GM19328 (cell line): ENCODE measurements around the gene KTN1.

Source experiments
- ATAC-seq: cut with Tn5 transposase; IDR thresholded peaks from one replicate; pipeline ENCODE4 v1.9.1; 2021; ENCODE audit warnings: mild to moderate bottlenecking, moderate library complexity; ENCODE audit not compliant: unreplicated experiment

KTN1 gene

DNA sequence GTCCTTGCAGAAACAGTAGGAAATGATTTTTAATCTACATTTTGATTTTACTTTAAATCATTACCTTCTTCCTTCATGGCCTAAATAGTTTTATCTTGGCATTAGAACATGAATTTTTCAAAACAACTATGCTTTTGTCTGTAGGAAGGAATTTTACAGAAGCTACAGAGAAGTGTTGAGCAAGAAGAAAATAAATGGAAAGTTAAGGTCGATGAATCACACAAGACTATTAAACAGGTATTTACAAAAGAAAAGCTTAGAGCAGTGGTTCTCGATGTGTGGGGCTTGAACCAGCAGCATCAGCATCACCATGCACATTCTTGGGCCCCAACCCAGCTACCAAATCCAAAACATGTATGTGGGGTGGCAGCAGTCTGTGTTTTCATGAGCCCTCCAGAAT, 91.6 kb downstream of the KTN1 start:
- ATAC-seq, result no peak

DNA sequence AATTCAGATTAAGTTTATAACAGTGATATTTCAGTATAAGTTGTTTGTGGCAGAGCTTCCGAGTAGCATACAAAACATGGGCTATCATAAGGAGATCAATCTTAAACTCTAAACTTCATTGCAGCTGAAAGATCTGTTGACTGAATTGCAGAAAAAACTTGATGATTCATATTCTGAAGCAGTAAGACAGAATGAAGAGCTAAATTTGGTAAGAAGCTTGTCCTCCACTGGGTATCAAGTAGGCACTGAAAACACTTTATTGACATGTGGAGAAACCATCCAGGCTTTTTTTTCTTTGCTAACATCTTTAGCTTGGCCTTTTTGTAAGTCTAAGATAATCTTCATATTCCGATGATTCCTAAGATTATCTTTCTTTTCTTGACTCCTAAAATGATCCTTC, 93.0 kb downstream of the KTN1 start:
- no peak for ATAC-seq

DNA sequence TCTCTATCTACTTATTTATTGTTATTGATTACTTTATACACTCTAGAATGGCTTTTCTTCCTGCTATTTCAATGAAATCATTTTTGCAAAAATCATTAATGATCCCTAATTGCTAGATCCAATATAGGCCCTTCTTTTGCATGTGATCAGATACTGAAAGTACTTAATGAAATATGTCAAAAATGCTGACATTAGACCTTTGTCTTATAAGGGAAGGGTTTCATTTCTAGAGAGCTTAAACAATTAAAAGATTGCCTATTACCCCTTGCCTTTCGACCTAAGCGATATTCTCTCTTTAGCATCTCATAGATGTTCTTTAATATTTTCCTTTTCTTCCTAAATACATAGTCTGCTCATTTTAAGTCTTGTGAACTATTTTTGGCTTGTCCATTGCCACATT, 101.1 kb downstream of the KTN1 start:
- ATAC-seq, result no peak

DNA sequence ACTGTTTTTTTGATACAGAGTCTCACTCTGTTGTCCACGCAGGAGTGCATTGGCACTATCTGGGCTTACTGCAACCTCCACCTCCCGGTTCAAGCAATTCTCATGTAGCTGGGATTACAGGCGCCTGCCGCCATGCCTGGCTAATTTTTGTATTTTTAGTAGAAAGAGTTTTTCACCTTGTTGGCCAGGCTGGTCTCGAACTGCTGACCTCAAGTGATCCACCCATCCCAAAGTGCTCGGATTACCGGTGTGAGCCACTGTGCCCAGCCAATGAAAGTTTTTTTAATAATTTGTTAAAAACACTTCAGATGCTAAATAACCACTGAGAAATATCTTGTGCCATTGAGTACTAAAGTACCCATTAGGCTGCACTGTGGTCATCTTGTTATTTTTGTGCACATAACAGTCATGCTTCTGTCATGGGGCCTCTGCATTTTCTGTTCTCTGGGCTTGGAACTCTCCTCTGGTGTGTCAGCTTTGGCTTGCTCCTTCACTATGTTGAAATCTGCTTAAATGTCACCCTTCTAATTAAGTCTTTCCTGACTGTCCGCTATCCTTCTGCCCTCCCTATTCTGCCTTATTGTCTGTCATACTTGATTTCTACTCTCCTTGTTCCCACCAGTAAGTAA, 105.1 kb downstream of the KTN1 start:
- no peak for ATAC-seq

DNA sequence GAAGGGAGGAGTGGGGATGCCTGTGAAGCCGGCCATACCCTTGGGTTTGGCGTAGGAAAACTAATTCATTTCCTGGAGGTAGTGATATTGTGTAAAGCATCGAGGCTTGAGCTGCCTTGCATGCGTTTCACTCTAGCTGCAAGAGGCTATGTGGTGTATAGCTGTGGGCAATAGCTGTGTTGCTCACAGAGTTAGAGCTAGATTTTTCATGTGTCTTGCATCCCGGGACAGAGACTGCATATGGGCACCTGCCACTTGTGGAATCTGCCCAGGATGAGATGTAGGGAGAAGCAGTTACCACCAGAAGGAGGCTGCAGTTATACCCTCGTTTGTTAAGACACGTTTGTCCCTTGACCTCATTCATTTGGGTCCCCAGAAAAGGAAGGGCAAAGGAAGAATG, 106.7 kb downstream of the KTN1 start:
- no peak for ATAC-seq

DNA sequence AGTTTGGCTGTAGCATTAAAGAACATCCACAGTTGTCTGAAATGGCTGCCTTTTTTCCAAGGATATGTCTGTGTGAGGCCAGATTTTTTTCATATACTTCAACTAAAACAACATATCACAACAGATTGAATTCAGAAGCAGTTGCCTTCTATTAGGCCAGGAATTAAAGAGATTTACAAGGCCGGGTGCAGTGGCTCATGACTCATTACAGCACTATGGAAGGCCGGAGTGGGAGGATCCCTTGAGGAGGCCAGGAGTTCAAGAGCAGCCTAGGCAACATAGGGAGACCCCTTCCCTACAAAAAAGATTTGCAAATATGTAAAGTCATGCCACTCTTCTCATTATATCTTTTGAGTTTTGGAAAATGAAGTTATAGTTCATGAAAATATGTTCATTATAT, 108.6 kb downstream of the KTN1 start:
- no peak for ATAC-seq

DNA sequence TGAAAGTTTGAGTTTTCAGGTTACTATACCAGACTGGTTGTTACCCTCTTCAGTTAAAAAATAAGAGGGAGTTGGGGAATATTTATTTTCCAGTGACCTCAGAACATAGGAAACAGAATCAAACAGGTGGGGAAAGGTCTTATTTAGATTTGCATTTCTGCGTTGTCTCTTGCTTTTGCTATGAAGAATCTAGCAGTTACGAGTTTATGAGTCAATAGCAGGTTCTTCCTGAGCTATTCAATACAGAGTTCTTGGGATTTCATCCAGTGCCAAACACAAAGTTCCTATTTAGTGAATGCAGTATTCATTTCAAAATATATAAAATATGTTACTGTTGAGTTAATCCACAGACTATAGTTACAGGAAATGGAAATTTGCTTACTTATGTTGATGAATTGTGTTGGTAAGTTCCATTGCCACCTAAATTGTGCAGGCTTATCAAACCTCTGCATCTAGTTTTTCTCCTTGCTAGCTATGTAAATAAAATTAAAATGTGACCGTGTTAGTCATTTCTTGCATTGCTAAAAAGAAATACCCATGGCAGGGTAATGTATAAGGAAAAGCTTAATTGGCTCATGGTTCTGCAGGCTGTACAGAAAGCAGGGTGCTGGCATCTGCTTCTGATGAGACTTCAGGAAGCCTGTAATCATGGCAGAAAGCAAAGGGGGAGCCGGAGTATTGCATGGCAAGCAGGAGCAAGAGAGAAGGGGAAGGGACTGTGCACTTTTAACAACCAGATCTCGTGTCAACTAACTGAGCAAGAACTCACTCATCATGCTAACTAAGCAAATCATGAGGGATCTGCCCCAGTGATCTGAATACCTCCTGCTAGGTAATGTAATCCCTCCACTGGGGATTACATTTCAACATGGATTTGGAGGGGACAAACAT, 110.2 kb downstream of the KTN1 start:
- ATAC-seq, result no peak

DNA sequence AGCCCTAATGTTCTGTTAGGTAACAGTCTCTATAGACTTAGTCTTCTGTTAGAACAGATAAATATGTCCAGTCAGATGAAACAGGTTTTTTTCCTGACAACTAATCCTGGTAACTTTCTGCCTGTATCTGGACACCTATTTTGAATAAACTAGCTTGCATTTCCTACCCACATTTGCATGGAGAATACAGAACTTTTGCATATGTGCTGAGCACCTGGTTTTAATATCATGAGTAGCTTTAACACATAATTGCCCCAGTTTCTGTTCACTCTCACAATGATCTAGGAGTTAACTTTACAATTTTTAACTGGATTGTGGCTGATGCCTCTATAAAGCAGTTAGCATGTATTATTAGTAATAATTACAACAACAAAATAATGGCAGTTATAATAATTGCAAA, 111.7 kb downstream of the KTN1 start:
- no peak for ATAC-seq

DNA sequence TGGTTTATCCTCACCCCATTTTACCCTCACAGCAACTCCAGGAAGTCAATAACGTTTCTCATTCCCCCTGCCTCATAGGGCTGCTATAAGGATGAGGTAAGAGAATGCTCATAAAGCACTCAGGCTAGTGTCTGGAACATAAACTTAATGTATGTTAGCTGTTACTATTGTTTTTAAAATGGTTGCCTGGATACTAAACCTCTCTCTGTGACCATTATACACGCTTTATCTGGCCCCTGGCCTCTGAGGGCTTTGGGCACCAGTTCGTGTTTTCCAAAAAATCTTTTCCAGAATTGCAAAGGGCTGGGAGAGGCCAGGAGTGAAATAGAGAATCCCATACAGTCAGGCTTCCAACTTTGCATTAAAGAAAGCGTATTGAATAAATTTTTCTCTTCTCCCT, 113.9 kb downstream of the KTN1 start:
- ATAC-seq, result no peak

DNA sequence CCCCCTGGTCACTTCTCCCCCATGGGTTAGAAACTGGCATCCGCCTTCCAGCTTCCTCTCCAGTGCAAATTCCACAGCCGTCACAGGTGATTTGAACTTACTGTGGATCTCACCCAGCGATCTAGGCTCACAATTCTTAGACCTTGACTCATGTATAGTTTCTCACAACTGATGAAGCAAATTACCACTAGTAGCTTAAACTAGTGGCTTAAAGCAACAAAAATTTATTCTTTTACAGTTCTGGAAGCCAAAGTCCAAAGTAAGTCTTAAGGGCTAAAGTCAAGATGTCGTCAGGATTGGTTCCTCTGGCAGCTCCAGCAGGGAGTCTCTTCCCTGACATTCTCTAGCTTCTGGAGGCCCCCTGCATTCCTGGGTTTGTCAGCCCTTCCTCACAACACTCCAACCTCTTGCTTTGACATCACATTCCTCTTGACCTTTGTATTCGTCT, 117.4 kb downstream of the KTN1 start:
- ATAC-seq, result no peak

DNA sequence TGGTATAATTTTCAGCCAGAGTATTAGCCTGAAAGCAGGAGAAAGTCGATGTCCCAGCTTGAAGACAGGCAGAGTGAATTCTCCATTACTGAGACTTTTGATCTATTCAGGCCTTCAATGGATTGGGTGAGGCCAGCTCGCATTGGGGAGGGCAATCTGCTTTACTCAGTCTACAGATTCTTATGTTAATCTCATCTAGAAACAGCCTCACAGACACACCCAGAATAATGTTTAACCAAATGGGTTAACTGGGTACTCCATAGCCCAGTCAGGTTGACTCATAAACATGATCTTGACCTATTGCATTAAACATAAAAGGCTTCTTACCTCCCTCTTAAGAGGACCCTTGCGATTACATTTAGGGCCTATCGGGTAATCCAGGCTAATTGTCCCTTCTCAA, 118.0 kb downstream of the KTN1 start:
- no peak for ATAC-seq

DNA sequence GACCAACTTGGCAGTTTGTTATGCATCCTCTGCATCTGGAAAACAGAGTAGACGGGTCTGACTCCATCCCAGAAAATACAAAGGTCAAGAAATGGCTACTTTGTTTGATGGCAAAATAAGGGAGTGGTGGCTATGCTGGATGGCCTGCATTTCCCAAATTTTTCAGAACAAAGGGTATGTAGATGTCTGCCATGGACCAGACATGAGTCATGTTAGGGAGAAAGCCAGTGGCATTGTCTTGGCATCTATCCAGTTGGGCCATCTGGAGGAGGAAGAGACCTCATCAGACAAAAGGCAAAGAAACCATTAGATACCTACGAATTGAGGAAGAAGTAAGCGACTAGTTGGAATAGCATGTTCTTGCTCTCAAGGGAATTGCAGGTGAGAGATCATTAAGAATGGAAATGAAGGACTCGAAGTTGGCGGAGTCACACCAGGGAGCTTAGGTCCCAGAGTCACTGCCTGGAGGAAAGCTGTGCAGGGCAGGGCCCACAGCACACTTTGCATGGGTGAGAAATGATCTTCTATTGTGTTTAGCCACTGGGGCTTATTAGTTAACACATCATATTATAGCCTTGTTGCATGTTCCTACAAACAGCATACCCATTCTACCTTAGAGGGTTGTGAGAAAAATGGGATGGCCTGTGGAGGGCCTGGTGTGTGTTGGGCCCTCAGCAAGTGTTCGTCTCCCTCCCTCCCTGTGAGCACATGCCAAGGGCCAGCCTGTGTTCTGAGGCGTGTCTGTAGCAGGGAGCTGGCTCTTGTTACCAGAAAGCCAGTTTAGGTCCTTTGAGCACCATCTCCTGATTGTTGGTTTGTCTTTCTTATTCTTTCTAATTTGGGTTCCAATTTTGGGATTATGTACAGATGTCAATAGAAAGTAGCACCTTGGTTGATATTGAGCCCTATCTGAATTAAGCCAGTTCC, 119.4 kb downstream of the KTN1 start:
- no peak for ATAC-seq

DNA sequence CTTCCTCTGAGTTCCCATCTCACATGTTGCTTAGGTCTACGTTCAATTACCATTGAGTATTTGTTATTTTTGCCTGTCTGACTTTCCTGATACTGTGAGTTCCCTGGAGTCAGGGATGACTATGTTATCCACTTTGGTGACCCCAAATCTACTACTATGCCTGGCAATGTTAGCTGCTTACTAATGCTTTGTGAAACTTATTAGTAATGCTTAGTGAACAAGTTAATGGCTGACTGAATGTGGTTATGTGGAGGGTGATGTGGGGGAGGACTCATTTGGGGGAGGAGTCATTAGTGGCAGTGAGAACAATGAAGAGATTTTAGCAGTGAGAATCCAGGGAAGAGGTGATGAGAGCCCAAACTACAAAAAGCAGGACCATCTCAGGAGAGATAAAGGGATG, 121.6 kb downstream of the KTN1 start:
- peak; percentile 84 for ATAC-seq

DNA sequence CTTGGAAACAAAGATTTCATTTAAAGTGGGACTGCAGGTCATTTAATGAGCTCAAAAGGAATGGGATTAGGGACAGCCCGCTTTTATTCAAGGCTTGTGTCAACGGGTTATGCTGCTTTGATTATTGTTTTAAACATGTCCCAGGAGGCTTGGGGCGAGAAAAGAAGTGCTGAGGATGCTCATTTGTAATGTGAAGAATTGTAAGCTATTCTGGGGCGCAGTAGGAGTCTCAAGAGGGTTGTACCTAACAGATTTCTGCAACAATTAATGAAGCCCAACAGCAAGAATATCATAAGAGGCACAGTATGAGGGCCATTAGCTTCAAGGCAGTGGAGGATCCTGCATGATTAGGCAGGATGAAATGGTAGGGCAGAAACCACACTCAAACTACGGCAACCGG, 122.5 kb downstream of the KTN1 start:
- ATAC-seq, result no peak

DNA sequence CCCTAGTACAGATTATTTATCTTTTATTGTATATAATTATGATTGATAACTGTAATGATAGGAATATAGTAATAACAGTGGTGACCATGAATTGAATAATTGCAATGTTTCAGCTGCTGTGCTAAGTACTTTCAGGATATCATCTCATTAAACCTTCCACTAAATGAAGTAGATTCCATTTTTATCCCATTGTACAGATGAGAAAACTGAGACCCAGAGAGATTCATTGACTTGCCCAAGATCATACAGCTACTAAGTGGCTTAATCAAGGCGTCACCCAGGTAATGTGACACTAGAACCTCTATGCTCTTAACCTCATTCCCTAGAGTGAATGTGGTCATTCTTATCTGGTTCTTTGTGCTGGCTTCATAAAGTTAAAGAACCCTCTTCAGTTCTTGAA, 124.6 kb downstream of the KTN1 start:
- ATAC-seq, result no peak

DNA sequence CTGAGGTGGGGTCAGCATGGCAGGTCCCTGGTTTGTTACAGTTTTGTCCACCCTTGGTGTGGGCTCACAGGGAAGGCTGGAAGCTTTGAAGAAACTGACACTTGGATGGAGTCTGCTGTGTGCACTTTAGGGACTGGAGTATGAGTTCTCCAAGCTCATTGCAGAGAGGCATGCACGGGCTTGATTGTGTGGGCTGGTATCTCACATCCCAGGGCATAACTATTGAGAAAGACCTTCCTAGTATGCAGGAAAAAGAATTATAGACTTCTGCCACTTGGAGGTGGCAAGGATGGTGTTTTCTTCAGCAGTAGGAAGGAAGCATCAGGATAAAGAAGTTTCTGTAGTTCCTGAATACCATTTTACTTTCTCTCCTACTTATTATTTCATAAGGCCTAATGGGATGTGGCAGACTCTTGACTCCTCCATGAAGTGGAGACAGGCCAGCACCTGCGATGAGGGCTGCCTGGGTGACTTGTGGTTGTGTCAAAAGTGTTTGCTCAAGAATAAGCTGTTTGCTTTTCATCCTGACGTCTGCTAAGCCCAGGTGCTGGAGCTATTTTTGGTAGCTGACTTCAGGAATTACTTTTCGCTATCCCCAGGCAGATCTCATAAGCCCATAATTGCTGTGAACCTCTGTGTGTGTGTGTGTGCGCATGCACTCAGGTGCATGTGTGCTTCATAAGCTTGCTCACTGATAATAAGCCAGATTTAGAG, 125.8 kb downstream of the KTN1 start:
- ATAC-seq, result no peak

DNA sequence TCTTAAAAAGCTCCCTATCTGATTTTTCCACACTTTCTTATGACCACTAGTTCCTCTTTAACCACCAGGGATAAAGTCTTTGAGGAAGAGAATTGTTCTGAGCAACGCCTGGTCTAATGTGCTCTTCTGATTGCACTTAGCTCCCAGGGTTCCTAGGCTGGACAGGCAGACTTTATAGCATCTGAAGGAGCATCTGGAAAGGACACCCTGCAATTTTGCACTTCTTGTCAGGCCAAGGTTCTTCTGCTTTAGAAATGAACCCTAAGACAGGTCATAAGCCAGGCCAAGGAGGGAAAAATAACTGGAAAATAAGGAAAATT, 126.3 kb downstream of the KTN1 start:
- no peak for ATAC-seq

DNA sequence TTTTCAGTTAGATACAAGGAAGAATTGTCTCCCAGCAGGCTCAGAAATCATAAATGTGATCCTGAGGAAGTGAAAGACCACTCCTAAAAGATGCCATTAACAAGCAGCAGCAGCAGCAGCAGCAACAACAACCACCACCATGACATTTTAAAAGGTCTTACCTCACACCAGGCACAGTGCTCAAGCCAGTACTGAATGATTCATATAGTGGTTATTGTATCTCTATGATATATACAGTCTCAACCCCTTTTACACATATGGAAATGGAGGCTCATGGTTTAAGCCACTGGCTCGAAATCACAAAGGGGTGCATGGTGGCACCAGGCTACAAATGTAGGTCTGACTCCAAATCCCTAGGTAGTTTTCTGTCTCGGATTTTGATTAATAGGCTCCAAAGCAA, 126.9 kb downstream of the KTN1 start:
- no peak for ATAC-seq

DNA sequence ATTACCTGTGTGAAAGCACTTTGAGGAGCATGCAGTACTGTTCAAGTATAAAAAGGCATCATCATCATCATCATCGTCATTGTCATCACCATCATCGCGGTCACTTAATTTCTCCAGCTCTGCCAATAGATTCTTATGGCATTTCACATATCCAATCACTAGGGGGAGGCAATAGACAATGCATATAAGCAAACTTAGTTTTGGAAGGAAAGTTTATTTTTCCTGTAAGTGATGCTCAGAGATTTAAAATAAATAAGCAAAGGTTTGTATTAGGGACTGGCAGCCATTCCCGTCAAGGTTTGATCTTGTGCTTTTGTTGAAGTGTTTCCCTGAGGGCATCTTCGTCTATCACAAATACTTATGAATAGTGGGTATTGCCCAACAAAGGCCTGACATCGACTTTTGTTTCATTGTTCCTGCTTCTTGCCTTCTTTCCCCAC, 127.4 kb downstream of the KTN1 start:
- ATAC-seq, result no peak

DNA sequence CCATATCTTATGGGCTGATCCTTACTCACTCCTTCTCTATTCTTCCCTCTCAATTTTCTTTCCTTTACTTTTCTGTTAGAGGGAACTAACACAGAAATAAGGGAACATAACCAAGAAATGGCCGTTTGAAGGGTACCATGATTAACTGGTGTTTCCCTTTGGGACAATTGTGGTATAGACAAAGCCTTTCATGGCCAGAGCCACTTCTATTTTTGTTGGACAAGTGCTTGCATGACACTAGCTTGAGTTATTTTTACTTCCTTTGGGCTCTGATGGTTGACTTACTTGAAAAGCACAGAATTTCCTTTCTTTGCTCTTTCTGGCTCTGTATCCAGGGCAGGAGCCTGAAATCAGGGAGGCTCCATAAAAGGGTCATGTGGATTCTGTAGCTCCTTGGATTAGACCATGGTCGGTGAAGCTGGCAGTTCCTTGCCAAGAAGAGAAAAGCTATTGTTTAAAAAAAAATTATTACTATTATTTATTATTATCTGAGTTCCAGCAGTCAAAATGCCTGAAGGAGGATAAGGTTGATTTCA, 130.6 kb downstream of the KTN1 start:
- no peak for ATAC-seq
